Activated CD4-positive, alpha-beta T cell treated with anti-CD3 and anti-CD28 coated beads, Interleukin-2, amount 10 ng/mL, durations not matched to agents 7 days and 5 days (primary cell): ENCODE data around the gene RHEBL1. TPM values are rescaled to one million over a fixed set of nuclear protein-coding genes. Genes with fewer than 3 reads are reported as not detected.

Experiments used
- CTCF ChIA-PET: fragments of 350-600 bp; sonication (Branson Sonifier 250); formaldehyde crosslinking; loops from one replicate; lab custom pipeline; 2021; ENCODE audit warnings: antibody characterized with exemption; lab: Charles Lee
- POLR2A ChIA-PET: fragments of 350-600 bp; sonication (Branson Sonifier 250); formaldehyde crosslinking; loops from one replicate; lab custom pipeline; 2021; ENCODE audit warnings: antibody characterized with exemption; lab: Charles Lee
- DNase-seq: peaks from one replicate; pipeline ENCODE4 v3.0.0-alpha.2; 2020
- H3K27ac Mint-ChIP-seq: one replicate; pipeline ENCODE4 v1.8.0; 2021; ENCODE audit warnings: mild to moderate bottlenecking, moderate library complexity, mixed read lengths
- H3K27me3 Mint-ChIP-seq: one replicate; pipeline ENCODE4 v1.8.0; 2021; ENCODE audit warnings: mixed read lengths
- H3K36me3 Mint-ChIP-seq: one replicate; pipeline ENCODE4 v1.8.0; 2021; ENCODE audit warnings: low read depth, mixed read lengths
- H3K4me1 Mint-ChIP-seq: one replicate; pipeline ENCODE4 v1.8.0; 2021; ENCODE audit warnings: mixed read lengths
- H3K4me3 Mint-ChIP-seq: one replicate; pipeline ENCODE4 v1.8.0; 2021; ENCODE audit warnings: mild to moderate bottlenecking, moderate library complexity, mixed read lengths
- H3K9me3 Mint-ChIP-seq: one replicate; pipeline ENCODE4 v1.8.0; 2021; ENCODE audit warnings: mixed read lengths
- total RNA-seq, 2 experiments: library from RNA; stranded (reverse); gene quantifications; one replicate each; pipeline ENCODE4 v1.2.3, GENCODE V29; 2021

RHEBL1 gene
- total RNA-seq, 2 experiments from 2014 or later, result 4.6 to 6.4 TPM

GRCh38 chr12:49059299-49060171 lies 10.2 kb downstream of the RHEBL1 start:
- Mint-ChIP-seq H3K27me3 (no peaks in the 10 kb centered on the region), H3K4me1 (peaks cover 50% of the 10 kb centered on the region), H3K36me3 (peaks cover 26% of the 10 kb centered on the region), H3K27ac (peak overlapping the region; percentile 87), H3K4me3 (peak overlapping the region; percentile 94), H3K9me3 (no peaks in the 10 kb centered on the region)
- CTCF ChIA-PET, result interaction anchor here (0.7 to 2.6 kb wide), 6 partner anchors 8 to 26 kb away, joined by 3 to 7 read pairs (median 3); partner anchors contain the start of gene RHEBL1
- POLR2A ChIA-PET, result interaction anchor here (0.6 kb wide), 1 partner anchor 10 kb away, joined by 3 read pairs; the partner anchor contains the start of gene RHEBL1
- DNase-seq, result peak; percentile 14

GRCh38 chr12:49059045-49059298 lies 10.8 kb downstream of the RHEBL1 start:
- Mint-ChIP-seq H3K27me3 (no peaks in the 10 kb centered on the region), H3K4me3 (peak overlapping the region; percentile 94), H3K36me3 (peaks cover 27% of the 10 kb centered on the region), H3K27ac (peak overlapping the region; percentile 87), H3K9me3 (no peaks in the 10 kb centered on the region), H3K4me1 (peaks cover 50% of the 10 kb centered on the region)
- ChIA-PET CTCF (interaction anchor here (0.7 to 2.6 kb wide), 3 partner anchors 9 to 27 kb away, joined by 3 to 7 read pairs (median 6); no protein-coding TSS in a partner anchor), POLR2A (interaction anchor here (1.0 kb wide), 2 partner anchors 11 to 71 kb away, joined by 3 read pairs; partner anchors contain the start of gene RHEBL1)
- DNase-seq, result no peak

- peak overlapping the region; percentile 94 for H3K4me3 Mint-ChIP-seq
- ChIA-PET CTCF (interaction anchor here (0.7 to 2.6 kb wide), 4 partner anchors 9 to 34 kb away, joined by 3 to 7 read pairs (median 5); no protein-coding TSS in a partner anchor), POLR2A (interaction anchor here (1.0 kb wide), 2 partner anchors 11 to 72 kb away, joined by 3 read pairs; partner anchors contain the start of gene RHEBL1)
- H3K36me3 Mint-ChIP-seq, result peaks cover 30% of the 10 kb centered on the region
- H3K4me1 Mint-ChIP-seq, result peaks cover 47% of the 10 kb centered on the region
- no peaks in the 10 kb centered on the region for H3K9me3 Mint-ChIP-seq
- H3K27ac Mint-ChIP-seq, result peak overlapping the region; percentile 87
- no peak for DNase-seq
- H3K27me3 Mint-ChIP-seq, result no peaks in the 10 kb centered on the region
These were observed 11.3 kb downstream of the RHEBL1 start for GRCh38 chr12:49058366-49059044.

- POLR2A ChIA-PET, result interaction anchor here (1.0 kb wide), 2 partner anchors 12 to 73 kb away, joined by 3 read pairs; partner anchors contain the start of gene RHEBL1
- H3K4me1 Mint-ChIP-seq, result peaks cover 47% of the 10 kb centered on the region
- no peaks in the 10 kb centered on the region for H3K27me3 Mint-ChIP-seq
- peak; percentile 18 for DNase-seq
- H3K9me3 Mint-ChIP-seq, result no peaks in the 10 kb centered on the region
- H3K4me3 Mint-ChIP-seq, result peak overlapping the region; percentile 94
- CTCF ChIA-PET, result interaction anchor here (0.9 to 1.6 kb wide), 2 partner anchors 10 to 34 kb away, joined by 4 to 6 read pairs; no protein-coding TSS in a partner anchor
- H3K27ac Mint-ChIP-seq, result peak overlapping the region; percentile 42
- peaks cover 37% of the 10 kb centered on the region for H3K36me3 Mint-ChIP-seq
These were observed 11.9 kb downstream of the RHEBL1 start for GRCh38 chr12:49057888-49058287.

GRCh38 chr12:49055978-49056754 lies 13.6 kb downstream of the RHEBL1 start:
- Mint-ChIP-seq H3K36me3 (peaks cover 53% of the 10 kb centered on the region), H3K4me1 (peaks cover 44% of the 10 kb centered on the region), H3K9me3 (no peaks in the 10 kb centered on the region), H3K4me3 (peak overlapping the region; percentile 94), H3K27ac (peak overlapping the region; percentile 19), H3K27me3 (no peaks in the 10 kb centered on the region)
- CTCF ChIA-PET, result interaction anchor here (0.6 to 2.9 kb wide), 9 partner anchors 10 to 286 kb away, joined by 3 to 11 read pairs (median 4); no protein-coding TSS in a partner anchor
- POLR2A ChIA-PET, result interaction anchor here (0.5 kb wide), 1 partner anchor 21 kb away, joined by 5 read pairs; no protein-coding TSS in a partner anchor
- DNase-seq, result peak; percentile 70

GRCh38 chr12:49055092-49055491 lies 14.7 kb downstream of the RHEBL1 start:
- H3K36me3 Mint-ChIP-seq, result peaks cover 60% of the 10 kb centered on the region
- ChIA-PET POLR2A (no interaction called here), CTCF (interaction anchor here (0.9 to 2.9 kb wide), 9 partner anchors 9 to 288 kb away, joined by 3 to 15 read pairs (median 5); no protein-coding TSS in a partner anchor)
- no peaks in the 10 kb centered on the region for H3K9me3 Mint-ChIP-seq
- DNase-seq, result no peak
- H3K27ac Mint-ChIP-seq, result no peak overlapping the region
- H3K4me3 Mint-ChIP-seq, result no peak overlapping the region
- H3K4me1 Mint-ChIP-seq, result peaks cover 41% of the 10 kb centered on the region
- no peaks in the 10 kb centered on the region for H3K27me3 Mint-ChIP-seq

- no peak overlapping the region for H3K4me3 Mint-ChIP-seq
- no peaks in the 10 kb centered on the region for H3K27me3 Mint-ChIP-seq
- H3K36me3 Mint-ChIP-seq, result peaks cover 60% of the 10 kb centered on the region
- no peak for DNase-seq
- no peak overlapping the region for H3K27ac Mint-ChIP-seq
- peaks cover 41% of the 10 kb centered on the region for H3K4me1 Mint-ChIP-seq
- ChIA-PET CTCF (interaction anchor here (0.9 to 2.9 kb wide), 5 partner anchors 9 to 288 kb away, joined by 3 to 15 read pairs (median 9); no protein-coding TSS in a partner anchor), POLR2A (no interaction called here)
- no peaks in the 10 kb centered on the region for H3K9me3 Mint-ChIP-seq
These were observed 15.3 kb downstream of the RHEBL1 start for GRCh38 chr12:49054524-49054923.

GRCh38 chr12:49054096-49054495 lies 15.7 kb downstream of the RHEBL1 start:
- H3K27me3 Mint-ChIP-seq, result no peaks in the 10 kb centered on the region
- H3K27ac Mint-ChIP-seq, result no peak overlapping the region
- H3K4me1 Mint-ChIP-seq, result peaks cover 41% of the 10 kb centered on the region
- ChIA-PET POLR2A (no interaction called here), CTCF (interaction anchor here (2.4 to 2.9 kb wide), 2 partner anchors 10 to 12 kb away, joined by 11 to 15 read pairs; no protein-coding TSS in a partner anchor)
- no peak for DNase-seq
- peaks cover 56% of the 10 kb centered on the region for H3K36me3 Mint-ChIP-seq
- H3K9me3 Mint-ChIP-seq, result no peaks in the 10 kb centered on the region
- H3K4me3 Mint-ChIP-seq, result no peak overlapping the region

GRCh38 chr12:49052451-49053208 lies 17.1 kb downstream of the RHEBL1 start:
- DNase-seq, result no peak
- peaks cover 31% of the 10 kb centered on the region for H3K4me1 Mint-ChIP-seq
- H3K27ac Mint-ChIP-seq, result no peak overlapping the region
- H3K4me3 Mint-ChIP-seq, result no peak overlapping the region
- no peaks in the 10 kb centered on the region for H3K9me3 Mint-ChIP-seq
- H3K27me3 Mint-ChIP-seq, result no peaks in the 10 kb centered on the region
- ChIA-PET POLR2A (no interaction called here), CTCF (interaction anchor here (2.4 kb wide), 1 partner anchor 9 kb away, joined by 15 read pairs; no protein-coding TSS in a partner anchor)
- H3K36me3 Mint-ChIP-seq, result peaks cover 63% of the 10 kb centered on the region

GRCh38 chr12:49051777-49052438 lies 17.9 kb downstream of the RHEBL1 start:
- CTCF ChIA-PET, result no interaction called here
- H3K4me1 Mint-ChIP-seq, result peaks cover 24% of the 10 kb centered on the region
- no peaks in the 10 kb centered on the region for H3K9me3 Mint-ChIP-seq
- DNase-seq, result no peak
- no peak overlapping the region for H3K27ac Mint-ChIP-seq
- POLR2A ChIA-PET, result no interaction called here
- no peak overlapping the region for H3K4me3 Mint-ChIP-seq
- peaks cover 67% of the 10 kb centered on the region for H3K36me3 Mint-ChIP-seq
- no peaks in the 10 kb centered on the region for H3K27me3 Mint-ChIP-seq

GRCh38 chr12:49051373-49051764 lies 18.4 kb downstream of the RHEBL1 start:
- Mint-ChIP-seq H3K4me1 (peaks cover 18% of the 10 kb centered on the region), H3K36me3 (peaks cover 70% of the 10 kb centered on the region), H3K9me3 (no peaks in the 10 kb centered on the region), H3K4me3 (no peak overlapping the region), H3K27me3 (no peaks in the 10 kb centered on the region), H3K27ac (no peak overlapping the region)
- POLR2A ChIA-PET, result no interaction called here
- no peak for DNase-seq
- CTCF ChIA-PET, result interaction anchor here (0.7 kb wide), 2 partner anchors 12 to 35 kb away, joined by 3 read pairs; no protein-coding TSS in a partner anchor
